Activated CD4-positive, alpha-beta T cell treated with anti-CD3 and anti-CD28 coated beads, Interleukin-2, Interleukin-6, amounts not matched to agents 100 ng/mL and 50 ng/mL, durations not matched to agents 16 hours and 8 hours (primary cell): ENCODE measurements around the gene CAMK1D.

ENCODE experiments used
- DNase-seq: peaks from one replicate; pipeline ENCODE4 v3.0.0-alpha.2; 2020

The CAMK1D gene

GRCh38 chr10:12500381-12501303 is 151.3 kb downstream of the CAMK1D start:
- DNase-seq = no peak

GRCh38 chr10:12501324-12501723 is 152.0 kb downstream of the CAMK1D start:
- DNase-seq = no peak

- no peak for DNase-seq
These were observed 152.6 kb downstream of the CAMK1D start for GRCh38 chr10:12501841-12502525.

GRCh38 chr10:12502526-12503274 is 153.4 kb downstream of the CAMK1D start:
- no peak for DNase-seq

GRCh38 chr10:12503311-12503710 is 154.0 kb downstream of the CAMK1D start:
- DNase-seq = no peak

- DNase-seq = no peak
These were observed 154.8 kb downstream of the CAMK1D start for GRCh38 chr10:12504176-12504575.

GRCh38 chr10:12504628-12505027 is 155.3 kb downstream of the CAMK1D start:
- DNase-seq = no peak

GRCh38 chr10:12505683-12506082 is 156.3 kb downstream of the CAMK1D start:
- DNase-seq = no peak

GRCh38 chr10:12507165-12507850 is 158.0 kb downstream of the CAMK1D start:
- peak; percentile 21 for DNase-seq

- DNase-seq = no peak
These were observed 158.8 kb downstream of the CAMK1D start for GRCh38 chr10:12508165-12508564.

- no peak for DNase-seq
These were observed 159.9 kb downstream of the CAMK1D start for GRCh38 chr10:12509016-12509793.

- no peak for DNase-seq
These were observed 160.4 kb downstream of the CAMK1D start for GRCh38 chr10:12509794-12510100.

GRCh38 chr10:12510501-12510941 is 161.2 kb downstream of the CAMK1D start:
- DNase-seq = no peak

GRCh38 chr10:12510984-12511383 is 161.6 kb downstream of the CAMK1D start:
- no peak for DNase-seq

- no peak for DNase-seq
These were observed 162.3 kb downstream of the CAMK1D start for GRCh38 chr10:12511651-12512050.

GRCh38 chr10:12512332-12513002 is 163.1 kb downstream of the CAMK1D start:
- no peak for DNase-seq

GRCh38 chr10:12513003-12513365 is 163.6 kb downstream of the CAMK1D start:
- DNase-seq = no peak

- DNase-seq = no peak
These were observed 164.7 kb downstream of the CAMK1D start for GRCh38 chr10:12513775-12514673.

GRCh38 chr10:12518024-12518423 is 168.7 kb downstream of the CAMK1D start:
- DNase-seq = no peak

- no peak for DNase-seq
These were observed 172.1 kb downstream of the CAMK1D start for GRCh38 chr10:12521423-12521822.
